Transverse colon (tissue), 4 donors: ENCODE results near the gene MBP. TPM values are rescaled to one million over a fixed set of nuclear protein-coding genes. Genes with fewer than 3 reads are reported as not detected.

Experiments used
- DNase-seq: peaks from one replicate; pipeline ENCODE4 v3.0.0-alpha.2; 2019
- H3K27ac ChIP-seq, 4 donors: fragments of 200-600 bp; sonication (generic); 2 replicates each; pipeline ENCODE4 v1.5.1; 2016 to 2018; ENCODE audit warnings: inconsistent platforms in 4 of 4
- H3K27me3 ChIP-seq: fragments of 200-600 bp; sonication (generic); 2 replicates; pipeline ENCODE4 v1.5.1; 2017; ENCODE audit warnings: inconsistent platforms
- H3K36me3 ChIP-seq, 4 donors: fragments of 200-600 bp; sonication (generic); 2 replicates each; pipeline ENCODE4 v1.5.1; 2017 to 2019; ENCODE audit warnings: inconsistent platforms in 4 of 4
- H3K4me1 ChIP-seq, 4 donors: fragments of 200-600 bp; sonication (generic); 2 replicates each; pipeline ENCODE4 v1.5.1; 2017 to 2020; ENCODE audit warnings: inconsistent platforms in 4 of 4
- H3K4me3 ChIP-seq, 4 donors: fragments of 200-600 bp; sonication (generic); 1 replicate in 1 of 4; 2 replicates in 3 of 4; pipeline versions ENCODE4 v1.5.1 to v1.6.1; 2017 to 2019; ENCODE audit warnings: inconsistent platforms in 4 of 4
- H3K9me3 ChIP-seq, 2 donors: fragments of 200-600 bp; sonication (generic); 2 replicates each; pipeline ENCODE4 v1.5.1; 2017 to 2019; ENCODE audit warnings: inconsistent platforms in 2 of 2
- EP300 ChIP-seq: sonication (generic); formaldehyde crosslinking; IDR thresholded peaks from one replicate; pipeline ENCODE4 v1.6.1; 2017; ENCODE audit warnings: antibody characterized with exemption, low read depth
- POLR2A ChIP-seq: fragments of 450-650 bp; IDR thresholded peaks from one replicate; pipeline ENCODE4 v1.6.1; 2016; ENCODE audit warnings: antibody characterized with exemption, mild to moderate bottlenecking, moderate library complexity
- POLR2AphosphoS5 ChIP-seq, 3 donors: sonication (generic); formaldehyde crosslinking; IDR thresholded peaks; one replicate each; pipeline ENCODE4 v1.6.1; 2016; ENCODE audit warnings: antibody characterized with exemption in 3 of 3
- WGBS, 2 donors: methylation state at CpG; one replicate each; pipeline ENCODE4 v1.1.5; 2018; ENCODE audit warnings: low coverage in 1 of 2; 5-methylcytosine and 5-hydroxymethylcytosine counted together
- in situ Hi-C, 4 donors: fragments of 200-750 bp; cut with MboI; loops; one replicate each; pipeline versions ENCODE4 v1.15.0 to v1.15.1; 2017; ENCODE audit warnings: low sequenced_read_pairs in 3 of 4, low pct_ligation_motif_present in 1 of 4, low pct_unique_long_range_greater_than_20kb in 1 of 4
- intact Hi-C: fragments of 100-400 bp; cut with DNase I; formaldehyde crosslinking; loops from one replicate; pipeline ENCODE4 v1.15.1; 2023; ENCODE audit warnings: low total_unique reads
- total RNA-seq, 4 donors: library from RNA; depleted of rRNA; stranded (reverse); fragments of >200 nt; gene quantifications; one replicate each; pipeline ENCODE4 v1.1.0, GENCODE V29; 2016
- TF ChIP-seq, protein P1 (sequence below), 5 experiments: fragments of 200-600 bp in 3 of 5; fragments of 450-650 bp in 2 of 5; sonication (generic) in 3 of 5; IDR thresholded peaks; 1 replicate in 2 of 5; 2 replicates in 3 of 5; pipeline ENCODE4 v1.5.1; 2016 to 2017; ENCODE audit warnings: antibody characterized with exemption in 5 of 5, inconsistent platforms in 3 of 5, mild to moderate bottlenecking in 2 of 5, moderate library complexity in 1 of 5

Gene MBP
- total RNA-seq, 4 donors from 2014 or later = 12.7 to 53.4 (median 41.0) TPM

DNA sequence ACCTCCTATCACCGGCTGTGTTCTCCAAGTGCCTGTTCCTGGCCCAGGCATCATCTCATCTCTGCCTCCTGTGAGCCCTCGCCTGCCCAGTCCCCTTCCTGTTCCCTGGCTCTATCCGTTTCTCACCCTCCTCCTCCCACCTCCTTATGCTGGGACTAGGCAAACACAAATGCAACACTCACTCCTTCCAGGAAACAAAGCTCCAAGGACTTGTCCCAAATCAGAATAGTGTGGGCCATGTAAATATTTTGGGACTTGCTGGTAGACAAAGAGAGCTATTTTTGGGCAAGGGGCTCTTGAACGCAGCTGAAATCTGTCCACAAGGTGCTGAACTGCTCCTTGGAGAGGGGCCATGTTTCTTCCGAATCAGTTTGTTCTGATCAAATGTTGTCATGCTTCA is 25.3 kb downstream of the MBP start:
- intact Hi-C loops = no loop called here
- Histone ChIP-seq H3K9me3 (no peaks in the 10 kb centered on the region), H3K27me3 (no peaks in the 10 kb centered on the region), H3K27ac (peak overlapping the region; percentile 49 to 72 (median 66)), H3K4me3 (no peak overlapping the region), H3K4me1 (peaks cover 12 to 75% (median 25%) of the 10 kb centered on the region in 4 donors), H3K36me3 (no peaks in the 10 kb centered on the region)
- in situ Hi-C loops = no loop called here
- 72% methylated on average over 5 of the region's 5 CpGs; no CpG with 5 or more reads in 1 of the 2 donors for WGBS, 2 donors
- no peak for DNase-seq
- TF ChIP-seq EP300 (no peak), POLR2AphosphoS5 (IDR thresholded peaks at IDR 0.05) (no peak), POLR2A (no peak)
- TF ChIP-seq, protein P1, sequence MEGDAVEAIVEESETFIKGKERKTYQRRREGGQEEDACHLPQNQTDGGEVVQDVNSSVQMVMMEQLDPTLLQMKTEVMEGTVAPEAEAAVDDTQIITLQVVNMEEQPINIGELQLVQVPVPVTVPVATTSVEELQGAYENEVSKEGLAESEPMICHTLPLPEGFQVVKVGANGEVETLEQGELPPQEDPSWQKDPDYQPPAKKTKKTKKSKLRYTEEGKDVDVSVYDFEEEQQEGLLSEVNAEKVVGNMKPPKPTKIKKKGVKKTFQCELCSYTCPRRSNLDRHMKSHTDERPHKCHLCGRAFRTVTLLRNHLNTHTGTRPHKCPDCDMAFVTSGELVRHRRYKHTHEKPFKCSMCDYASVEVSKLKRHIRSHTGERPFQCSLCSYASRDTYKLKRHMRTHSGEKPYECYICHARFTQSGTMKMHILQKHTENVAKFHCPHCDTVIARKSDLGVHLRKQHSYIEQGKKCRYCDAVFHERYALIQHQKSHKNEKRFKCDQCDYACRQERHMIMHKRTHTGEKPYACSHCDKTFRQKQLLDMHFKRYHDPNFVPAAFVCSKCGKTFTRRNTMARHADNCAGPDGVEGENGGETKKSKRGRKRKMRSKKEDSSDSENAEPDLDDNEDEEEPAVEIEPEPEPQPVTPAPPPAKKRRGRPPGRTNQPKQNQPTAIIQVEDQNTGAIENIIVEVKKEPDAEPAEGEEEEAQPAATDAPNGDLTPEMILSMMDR (IDR thresholded peaks at IDR 0.05) = no peak

DNA sequence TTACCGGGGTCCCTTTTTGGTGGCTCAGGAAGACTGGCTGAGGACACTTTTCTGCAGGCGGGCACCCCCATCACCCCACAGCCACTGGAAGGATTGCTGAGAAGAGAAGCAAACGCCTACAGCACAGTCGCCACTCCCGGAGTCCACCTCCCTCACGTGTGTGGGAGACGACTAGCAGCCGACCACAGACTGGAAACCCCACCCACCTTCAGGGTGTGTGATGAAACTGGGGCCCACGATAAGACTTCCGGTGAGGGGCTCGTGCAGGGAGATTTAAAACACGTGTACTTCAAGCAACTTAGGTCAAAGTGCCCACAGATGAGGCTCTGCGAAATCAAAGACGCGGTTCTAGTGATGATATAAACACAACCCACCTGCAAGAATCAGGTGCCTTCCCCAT is 26.3 kb downstream of the MBP start:
- no peak for DNase-seq
- no peaks in the 10 kb centered on the region for H3K9me3 ChIP-seq
- no peak overlapping the region for H3K4me3 ChIP-seq
- 65 to 81% methylated on average over 3 to 15 of the region's 15 CpGs for WGBS, 2 donors
- intact Hi-C loops = no loop called here
- H3K4me1 ChIP-seq = peaks cover 19 to 79% (median 30%) of the 10 kb centered on the region in 4 donors
- no peaks in the 10 kb centered on the region for H3K27me3 ChIP-seq
- TF ChIP-seq, protein P1 (IDR thresholded peaks at IDR 0.05) = no peak
- TF ChIP-seq EP300 (no peak), POLR2AphosphoS5 (IDR thresholded peaks at IDR 0.05) (no peak), POLR2A (no peak)
- peak overlapping the region; percentile 2 to 72 (median 39) for H3K27ac ChIP-seq
- in situ Hi-C loops = no loop called here
- no peaks in the 10 kb centered on the region for H3K36me3 ChIP-seq

DNA sequence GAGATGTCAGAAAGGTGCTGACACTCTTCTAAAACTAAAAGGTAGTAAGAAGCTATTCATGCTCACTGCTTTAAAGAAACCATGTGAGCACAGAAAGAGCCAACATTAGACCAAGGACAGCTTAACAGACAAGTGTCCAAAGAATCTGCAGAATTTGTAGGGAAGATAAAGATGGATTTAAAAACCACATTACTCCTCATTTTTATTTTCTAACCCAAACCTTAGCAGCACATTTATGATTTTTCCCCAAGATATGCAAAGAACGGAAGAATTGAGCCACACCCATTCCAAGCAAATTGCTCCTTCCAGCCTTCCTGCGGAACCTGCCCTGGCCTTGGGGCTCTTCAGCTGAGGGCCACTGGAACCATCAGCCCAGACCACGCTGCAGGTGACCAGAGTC is 26.9 kb downstream of the MBP start:
- Histone ChIP-seq H3K9me3 (no peaks in the 10 kb centered on the region), H3K4me3 (no peak overlapping the region), H3K27me3 (no peaks in the 10 kb centered on the region), H3K27ac (peak overlapping the region in 3 of 4 donors; percentile 2 to 64 (median 14)), H3K36me3 (no peaks in the 10 kb centered on the region), H3K4me1 (peaks cover 25 to 79% (median 31%) of the 10 kb centered on the region in 4 donors)
- no peak for DNase-seq
- TF ChIP-seq POLR2AphosphoS5 (IDR thresholded peaks at IDR 0.05) = no peak
- TF ChIP-seq POLR2A = no peak
- no peak for TF ChIP-seq EP300
- TF ChIP-seq, protein P1 (IDR thresholded peaks at IDR 0.05) = no peak
- in situ Hi-C loops = no loop called here
- 62 to 68% methylated on average over 3 of the region's 3 CpGs for WGBS, 2 donors
- intact Hi-C loops = no loop called here

DNA sequence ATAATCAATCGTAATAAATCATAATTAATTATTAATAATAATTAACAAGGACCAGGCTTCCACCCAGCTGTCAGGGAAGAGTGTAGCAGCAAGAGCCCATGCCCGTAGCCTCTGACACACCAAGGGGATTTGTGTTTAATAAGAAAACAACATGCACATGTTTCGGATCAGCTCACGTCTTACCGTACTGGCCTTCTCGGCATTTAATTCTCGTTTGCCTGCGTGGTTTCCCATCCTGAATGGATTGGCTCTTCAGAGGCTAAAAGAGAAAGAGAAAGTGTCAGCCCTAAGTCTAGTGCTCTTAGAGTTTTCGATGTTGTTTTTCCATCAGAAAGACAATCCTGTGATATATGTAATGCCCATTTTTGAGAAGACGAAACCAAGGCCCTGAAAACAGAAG is 27.6 kb downstream of the MBP start:
- in situ Hi-C loops (no loop called here), intact Hi-C loops (no loop called here)
- H3K27ac ChIP-seq = peak overlapping the region in 3 of 4 donors; percentile 24 to 81 (median 47)
- no peaks in the 10 kb centered on the region for H3K36me3 ChIP-seq
- no peaks in the 10 kb centered on the region for H3K9me3 ChIP-seq
- peaks cover 27 to 83% (median 33%) of the 10 kb centered on the region in 4 donors for H3K4me1 ChIP-seq
- H3K27me3 ChIP-seq = no peaks in the 10 kb centered on the region
- no peak for DNase-seq
- H3K4me3 ChIP-seq = no peak overlapping the region
- no peak for TF ChIP-seq EP300
- TF ChIP-seq POLR2A = no peak
- TF ChIP-seq POLR2AphosphoS5 (IDR thresholded peaks at IDR 0.05) = no peak
- TF ChIP-seq, protein P1 (IDR thresholded peaks at IDR 0.05) = no peak
- 63 to 89% methylated on average over 10 of the region's 10 CpGs for WGBS, 2 donors
